Measurements from ENCODE around the gene MBLAC1. TPM values are rescaled to one million over a fixed set of nuclear protein-coding genes. Genes with fewer than 3 reads are reported as not detected.

MBLAC1 gene
- total RNA-seq, 3 donors from 2014 or later = 2.5 to 4.9 (median 3.2) TPM

- ATAC-seq = peak; percentile 89
- DNase-seq = peak; percentile 95 to 96 (median 96)
- Histone ChIP-seq H3K4me1 (ENCODE audit: low read depth) (peaks cover 9% of the 10 kb centered on the region), H3K9me3 (no peaks in the 10 kb centered on the region), H3K36me3 (ENCODE audit: low read depth) (peaks cover 5% of the 10 kb centered on the region), H3K4me3 (peak overlapping the region; percentile 87)
- no peak for TF ChIP-seq CTCF (IDR thresholded peaks at IDR 0.05)
- intact Hi-C loops (cut with DNase I, micrococcal nuclease) = no loop called here
Observed at GRCh38 chr7:100100420-100101015, 26.2 kb upstream of the MBLAC1 start.

GRCh38 chr7:100101016-100101862, 25.5 kb upstream of the MBLAC1 start, which contains the start of the genes AP4M1 and MCM7:
TSS of gene AP4M1 (plus strand) at chr7:100101643. CDS start at chr7:100101715, 72 bp downstream.
TSS of gene MCM7 (minus strand) at chr7:100101397. CDS start at chr7:100101294, 103 bp downstream.
- intact Hi-C loops (cut with DNase I, micrococcal nuclease) = no loop called here
- no peak for TF ChIP-seq CTCF (IDR thresholded peaks at IDR 0.05)
- Histone ChIP-seq H3K4me1 (ENCODE audit: low read depth) (peaks cover 9% of the 10 kb centered on the region), H3K4me3 (peak within 1 kb of the TSS; percentile 87), H3K36me3 (ENCODE audit: low read depth) (peaks cover 5% of the 10 kb centered on the region), H3K9me3 (no peaks in the 10 kb centered on the region)
- ATAC-seq = peak; percentile 91
- DNase-seq = peak; percentile 97 to 99 (median 99)

- no peak for TF ChIP-seq CTCF (IDR thresholded peaks at IDR 0.05)
- intact Hi-C loops (cut with DNase I, micrococcal nuclease) = no loop called here
- Histone ChIP-seq H3K4me3 (no peak overlapping the region), H3K36me3 (ENCODE audit: low read depth) (no peaks in the 10 kb centered on the region), H3K9me3 (no peaks in the 10 kb centered on the region), H3K4me1 (ENCODE audit: low read depth) (peaks cover 9% of the 10 kb centered on the region)
- no peak for DNase-seq
- no peak for ATAC-seq
Observed at GRCh38 chr7:100102950-100103840, 23.6 kb upstream of the MBLAC1 start.

- Histone ChIP-seq H3K4me3 (no peak overlapping the region), H3K9me3 (no peaks in the 10 kb centered on the region), H3K4me1 (ENCODE audit: low read depth) (peaks cover 3% of the 10 kb centered on the region), H3K36me3 (ENCODE audit: low read depth) (no peaks in the 10 kb centered on the region)
- TF ChIP-seq CTCF (IDR thresholded peaks at IDR 0.05) = no peak
- no peak for ATAC-seq
- no peak for DNase-seq
- intact Hi-C loops (cut with DNase I, micrococcal nuclease) = no loop called here
Observed at GRCh38 chr7:100105534-100105933, 21.2 kb upstream of the MBLAC1 start.

GRCh38 chr7:100106633-100107032, 20.1 kb upstream of the MBLAC1 start:
- ATAC-seq (no peak), DNase-seq (no peak)
- no peaks in the 10 kb centered on the region for H3K36me3 ChIP-seq (ENCODE audit: low read depth)
- no peak for TF ChIP-seq CTCF (IDR thresholded peaks at IDR 0.05)
- H3K4me1 ChIP-seq (ENCODE audit: low read depth) = peaks cover 3% of the 10 kb centered on the region
- H3K4me3 ChIP-seq = no peak overlapping the region
- intact Hi-C loops (cut with DNase I, micrococcal nuclease) = no loop called here
- no peaks in the 10 kb centered on the region for H3K9me3 ChIP-seq

Data from mucosa of descending colon (tissue), 3 donors.